Trophoblast cell (in vitro differentiated cells and primary cell): Measurements from ENCODE around the gene RASA1.

Experiments used
- DNase-seq, 2 donors: peaks; one replicate each; pipeline ENCODE4 v3.0.0-alpha.2; 2016
- H2AFZ ChIP-seq: 2 replicates; pipeline ENCODE4 v1.6.1; 2013; ENCODE audit warnings: low read length, moderate library complexity, mild to moderate bottlenecking; ENCODE audit not compliant: insufficient read depth, poor library complexity
- H2AK5ac ChIP-seq: 2 replicates; pipeline ENCODE4 v1.6.1; 2013; ENCODE audit warnings: mild to moderate bottlenecking, low read length
- H2BK120ac ChIP-seq: 2 replicates; pipeline ENCODE4 v1.6.1; 2013; ENCODE audit warnings: low read length, mild to moderate bottlenecking, moderate library complexity; ENCODE audit not compliant: insufficient read depth, poor library complexity
- H2BK12ac ChIP-seq: 2 replicates; pipeline ENCODE4 v1.6.1; 2013; ENCODE audit warnings: mild to moderate bottlenecking, low read length, moderate library complexity
- H2BK5ac ChIP-seq: 2 replicates; pipeline ENCODE4 v1.6.1; 2013; ENCODE audit warnings: low read length, low read depth, moderate library complexity, mild to moderate bottlenecking; ENCODE audit not compliant: poor library complexity
- H3K14ac ChIP-seq: 2 replicates; pipeline ENCODE4 v1.6.1; 2013; ENCODE audit warnings: mild to moderate bottlenecking, low read length
- H3K18ac ChIP-seq: 2 replicates; pipeline ENCODE4 v1.6.1; 2013; ENCODE audit warnings: mild to moderate bottlenecking, low read length
- H3K23ac ChIP-seq: 2 replicates; pipeline ENCODE4 v1.6.1; 2013; ENCODE audit warnings: low read length
- H3K27ac ChIP-seq: 2 replicates; pipeline ENCODE4 v1.5.1; 2013; ENCODE audit warnings: low read depth, mild to moderate bottlenecking, inconsistent platforms, low read length, moderate library complexity
- H3K27me3 ChIP-seq: 2 replicates; pipeline ENCODE4 v1.6.1; 2013; ENCODE audit warnings: inconsistent platforms, mild to moderate bottlenecking, low read length, moderate library complexity; ENCODE audit not compliant: insufficient read depth
- H3K36me3 ChIP-seq, 2 experiments: 1 replicate in 1 of 2; 2 replicates in 1 of 2; pipeline ENCODE4 v1.6.1; 2013; ENCODE audit warnings: low read length in 2 of 2, mild to moderate bottlenecking in 2 of 2, moderate library complexity in 1 of 2; ENCODE audit not compliant: insufficient read depth in 2 of 2, control insufficient read depth in 1 of 2
- H3K4ac ChIP-seq: 2 replicates; pipeline ENCODE4 v1.6.1; 2013; ENCODE audit warnings: low read depth, mild to moderate bottlenecking, low read length, moderate library complexity
- H3K4me1 ChIP-seq, 2 experiments: 1 replicate in 1 of 2; 2 replicates in 1 of 2; pipeline ENCODE4 v1.6.1; 2013; ENCODE audit warnings: low read length in 2 of 2, mild to moderate bottlenecking in 2 of 2, moderate library complexity in 1 of 2; ENCODE audit not compliant: insufficient read depth in 2 of 2, control insufficient read depth in 1 of 2
- H3K4me2 ChIP-seq: 2 replicates; pipeline ENCODE4 v1.6.1; 2013; ENCODE audit warnings: inconsistent platforms, mild to moderate bottlenecking, low read length, moderate library complexity
- H3K4me3 ChIP-seq: 2 replicates; pipeline ENCODE4 v1.5.1; 2013; ENCODE audit warnings: mild to moderate bottlenecking, low read depth, low read length, inconsistent platforms
- H3K79me1 ChIP-seq: one replicate; pipeline ENCODE4 v1.6.1; 2013; ENCODE audit warnings: low read length
- H3K79me2 ChIP-seq: 2 replicates; pipeline ENCODE4 v1.6.1; 2013; ENCODE audit warnings: low read length, mild to moderate bottlenecking; ENCODE audit not compliant: control insufficient read depth, insufficient read depth, poor library complexity
- H3K9ac ChIP-seq: 2 replicates; pipeline ENCODE4 v1.6.1; 2013; ENCODE audit warnings: mild to moderate bottlenecking, low read length
- H3K9me3 ChIP-seq: 2 replicates; pipeline ENCODE4 v1.6.1; 2013; ENCODE audit warnings: low read depth, mild to moderate bottlenecking, control low read depth, inconsistent platforms, low read length; ENCODE audit not compliant: insufficient read depth
- H4K12ac ChIP-seq: 2 replicates; pipeline ENCODE4 v1.6.1; 2013; ENCODE audit warnings: low read depth, mild to moderate bottlenecking, low read length, moderate library complexity
- H4K8ac ChIP-seq: 2 replicates; pipeline ENCODE4 v1.6.1; 2013; ENCODE audit warnings: low read depth, mild to moderate bottlenecking, low read length, moderate library complexity
- H4K91ac ChIP-seq: one replicate; pipeline ENCODE4 v1.6.1; 2013; ENCODE audit warnings: low read depth, mild to moderate bottlenecking, low read length, moderate library complexity
- WGBS: extraction: QIAGEN DNeasy Blood & Tissue Kit; methylation state at CpG from one replicate; pipeline ENCODE4 v1.1.7; 2013; ENCODE audit warnings: missing lambda C conversion rate; ENCODE audit not compliant: insufficient read length, insufficient coverage; ENCODE audit errors: extremely low coverage; 5-methylcytosine and 5-hydroxymethylcytosine counted together

Gene RASA1

GRCh38 chr5:87423755-87424154 lies 156.1 kb downstream of the RASA1 start:
- Histone ChIP-seq H3K79me1 (no peaks in the 10 kb centered on the region), H2BK12ac (no peak overlapping the region), H3K27me3 (no peaks in the 10 kb centered on the region), H3K18ac (no peak overlapping the region), H3K9me3 (no peaks in the 10 kb centered on the region), H3K4me3 (no peak overlapping the region), H2BK5ac (no peak overlapping the region), H4K8ac (no peak overlapping the region), H3K79me2 (no peaks in the 10 kb centered on the region), H2BK120ac (no peak overlapping the region), H2AFZ (no peak overlapping the region), H3K4me2 (no peak overlapping the region), H3K27ac (no peak overlapping the region), H3K4ac (no peak overlapping the region), H4K12ac (no peak overlapping the region), H4K91ac (no peak overlapping the region), H2AK5ac (no peak overlapping the region), H3K23ac (no peak overlapping the region), H3K14ac (no peak overlapping the region), H3K36me3 (no peaks in the 10 kb centered on the region), H3K4me1 (no peaks in the 10 kb centered on the region), H3K9ac (no peak overlapping the region)
- no peak for DNase-seq
- WGBS, result no CpG with 5 or more reads among the region's 1 CpG

- Histone ChIP-seq H3K4ac (no peak overlapping the region), H3K14ac (no peak overlapping the region), H2AFZ (no peak overlapping the region), H3K79me2 (no peaks in the 10 kb centered on the region), H4K12ac (no peak overlapping the region), H3K79me1 (no peaks in the 10 kb centered on the region), H2AK5ac (no peak overlapping the region), H2BK12ac (no peak overlapping the region), H3K4me2 (no peak overlapping the region), H3K36me3 (no peaks in the 10 kb centered on the region), H2BK120ac (no peak overlapping the region), H3K27ac (no peak overlapping the region), H3K18ac (no peak overlapping the region), H3K23ac (no peak overlapping the region), H3K4me1 (no peaks in the 10 kb centered on the region), H3K4me3 (no peak overlapping the region), H4K91ac (no peak overlapping the region), H3K9ac (no peak overlapping the region), H3K9me3 (no peaks in the 10 kb centered on the region), H3K27me3 (no peaks in the 10 kb centered on the region), H2BK5ac (no peak overlapping the region), H4K8ac (no peak overlapping the region)
- DNase-seq, result no peak
Observed at GRCh38 chr5:87430863-87431457, 163.3 kb downstream of the RASA1 start.

GRCh38 chr5:87432460-87432859 lies 164.8 kb downstream of the RASA1 start:
- Histone ChIP-seq H3K36me3 (no peaks in the 10 kb centered on the region), H3K9ac (no peak overlapping the region), H4K91ac (no peak overlapping the region), H3K79me1 (no peaks in the 10 kb centered on the region), H2BK5ac (no peak overlapping the region), H3K4ac (no peak overlapping the region), H2AFZ (no peak overlapping the region), H2BK120ac (no peak overlapping the region), H2AK5ac (no peak overlapping the region), H3K27me3 (no peaks in the 10 kb centered on the region), H3K4me2 (no peak overlapping the region), H4K12ac (no peak overlapping the region), H3K4me1 (no peaks in the 10 kb centered on the region), H4K8ac (no peak overlapping the region), H3K9me3 (no peaks in the 10 kb centered on the region), H3K14ac (no peak overlapping the region), H3K79me2 (no peaks in the 10 kb centered on the region), H3K4me3 (no peak overlapping the region), H3K18ac (no peak overlapping the region), H2BK12ac (no peak overlapping the region), H3K23ac (no peak overlapping the region), H3K27ac (no peak overlapping the region)
- no peak for DNase-seq
- no CpG with 5 or more reads among the region's 2 CpGs for WGBS

GRCh38 chr5:87433945-87434344 lies 166.3 kb downstream of the RASA1 start:
- H2BK120ac ChIP-seq, result no peak overlapping the region
- H2BK5ac ChIP-seq, result no peak overlapping the region
- H3K18ac ChIP-seq, result no peak overlapping the region
- no peak overlapping the region for H3K9ac ChIP-seq
- H3K79me1 ChIP-seq, result no peaks in the 10 kb centered on the region
- no peaks in the 10 kb centered on the region for H3K36me3 ChIP-seq
- H3K9me3 ChIP-seq, result no peaks in the 10 kb centered on the region
- H3K4me3 ChIP-seq, result no peak overlapping the region
- H4K12ac ChIP-seq, result no peak overlapping the region
- no peak for DNase-seq
- H3K23ac ChIP-seq, result no peak overlapping the region
- no peak overlapping the region for H2AK5ac ChIP-seq
- no CpG with 5 or more reads among the region's 1 CpG for WGBS
- H2BK12ac ChIP-seq, result no peak overlapping the region
- H4K8ac ChIP-seq, result no peak overlapping the region
- H3K4ac ChIP-seq, result no peak overlapping the region
- H3K27me3 ChIP-seq, result no peaks in the 10 kb centered on the region
- no peak overlapping the region for H3K27ac ChIP-seq
- H3K14ac ChIP-seq, result no peak overlapping the region
- H3K4me2 ChIP-seq, result no peak overlapping the region
- no peak overlapping the region for H4K91ac ChIP-seq
- no peaks in the 10 kb centered on the region for H3K4me1 ChIP-seq
- no peak overlapping the region for H2AFZ ChIP-seq
- H3K79me2 ChIP-seq, result no peaks in the 10 kb centered on the region
